ENCODE data around the gene KMT5C.
"Not testable (repeated sequence)": the region's sequence is repeated elsewhere in the genome, so short reads cannot be mapped to it uniquely, and the experiment has no call there.

KMT5C gene

DNA sequence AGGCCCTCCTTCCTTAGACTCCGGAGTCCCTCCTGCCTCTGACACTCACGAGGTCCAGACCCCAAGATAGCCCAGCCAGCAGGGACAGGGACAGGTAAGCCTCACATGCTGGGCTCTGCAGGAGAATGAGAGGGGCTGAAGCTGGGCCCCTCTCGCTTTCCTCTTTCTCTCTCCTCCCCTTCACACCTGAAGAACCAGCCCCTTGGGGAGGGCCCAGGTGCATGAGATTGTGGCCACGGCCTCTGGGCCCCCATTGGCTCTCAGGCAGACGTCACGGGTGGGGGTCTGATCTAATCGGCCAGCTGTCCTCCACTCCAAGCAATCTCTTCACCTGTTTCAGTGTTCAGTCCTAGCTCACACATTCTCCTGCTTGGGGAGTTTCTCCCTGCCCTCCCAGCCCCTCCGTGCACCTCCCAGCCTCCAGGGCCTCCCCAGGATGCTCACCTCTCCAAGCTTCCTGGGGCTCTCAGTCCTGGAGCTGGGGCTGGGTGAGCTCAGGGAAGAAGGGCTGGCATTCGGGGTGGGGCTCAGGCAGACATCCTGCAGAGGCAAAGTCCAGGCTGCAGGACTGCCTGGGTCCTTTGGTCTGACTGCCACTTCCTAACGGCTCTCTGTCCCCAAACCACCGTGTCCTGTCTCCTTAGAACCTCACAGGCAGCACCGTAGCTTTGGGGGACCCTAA is 17.3 kb upstream of the KMT5C start:
- Histone ChIP-seq H3K4me1 (ENCODE audit: control insufficient read depth, insufficient read depth, low read length) (no peaks in the 10 kb centered on the region), H3K9ac (ENCODE audit: low read length) (no peak overlapping the region), H3K36me3 (ENCODE audit: control insufficient read depth, insufficient read depth, low read length) (no peaks in the 10 kb centered on the region), H3K27me3 (ENCODE audit: control insufficient read depth, insufficient read depth, low read length) (peaks cover 4% of the 10 kb centered on the region), H3K27ac (ENCODE audit: low read depth, low read length) (no peak overlapping the region), H3K4me3 (ENCODE audit: low read length) (no peak overlapping the region)

DNA sequence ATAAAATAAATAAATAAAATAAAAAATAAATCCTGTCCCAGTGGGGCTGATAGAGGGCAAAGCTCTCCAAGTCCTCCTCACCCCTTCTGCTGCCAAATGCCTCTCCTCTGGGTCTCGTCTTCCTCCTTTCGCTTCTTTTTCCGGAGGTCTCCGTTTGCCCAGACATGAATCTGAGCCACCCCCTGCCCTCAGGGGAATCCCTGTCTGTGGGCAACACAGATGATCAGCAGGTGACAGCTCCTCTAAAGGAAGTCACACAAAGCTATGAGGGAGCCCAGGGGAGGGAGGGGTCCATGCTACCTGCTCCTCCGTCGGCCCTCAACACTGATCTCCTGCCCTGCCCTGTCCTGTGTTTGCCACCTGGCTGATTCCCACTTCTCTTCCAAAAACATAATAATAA is 15.0 kb upstream of the KMT5C start:
- no peaks in the 10 kb centered on the region for H3K4me1 ChIP-seq (ENCODE audit: control insufficient read depth, insufficient read depth, low read length)
- H3K27me3 ChIP-seq (ENCODE audit: control insufficient read depth, insufficient read depth, low read length) = peaks cover 4% of the 10 kb centered on the region
- H3K36me3 ChIP-seq (ENCODE audit: control insufficient read depth, insufficient read depth, low read length) = no peaks in the 10 kb centered on the region
- no peak overlapping the region for H3K27ac ChIP-seq (ENCODE audit: low read depth, low read length)
- H3K4me3 ChIP-seq (ENCODE audit: low read length) = no peak overlapping the region
- no peak overlapping the region for H3K9ac ChIP-seq (ENCODE audit: low read length)

DNA sequence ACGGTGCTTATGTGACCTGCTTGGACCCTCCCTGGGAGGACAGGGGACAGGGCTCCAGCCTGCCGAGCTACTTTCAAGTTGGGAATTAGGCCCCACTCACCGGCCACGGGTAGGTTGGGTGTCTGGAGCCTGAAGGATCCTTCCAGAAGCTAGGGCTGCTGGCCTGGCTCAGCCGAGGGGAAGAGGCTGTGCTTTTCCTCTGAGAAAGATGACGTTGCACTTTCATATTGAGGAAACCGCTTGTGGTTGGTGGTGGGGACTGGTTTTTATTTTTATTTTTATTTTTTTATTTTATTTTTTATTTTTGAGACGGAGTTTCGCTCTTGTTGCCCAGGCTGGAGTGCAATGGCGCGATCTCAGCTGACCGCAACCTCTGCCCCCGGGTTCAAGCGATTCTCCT is 14.5 kb upstream of the KMT5C start, which contains the start of gene TMEM150B:
TSS of gene TMEM150B (minus strand) at position 170 of the 400 bp plus-strand sequence. CDS start 4,305 bp downstream, outside the sequence.
- Histone ChIP-seq H3K27me3 (ENCODE audit: control insufficient read depth, insufficient read depth, low read length) (peaks cover 4% of the 10 kb centered on the region), H3K36me3 (ENCODE audit: control insufficient read depth, insufficient read depth, low read length) (no peaks in the 10 kb centered on the region), H3K9ac (ENCODE audit: low read length) (no peak within 1 kb of the TSS), H3K4me3 (ENCODE audit: low read length) (no peak within 1 kb of the TSS), H3K4me1 (ENCODE audit: control insufficient read depth, insufficient read depth, low read length) (no peaks in the 10 kb centered on the region), H3K27ac (ENCODE audit: low read depth, low read length) (no peak within 1 kb of the TSS)

DNA sequence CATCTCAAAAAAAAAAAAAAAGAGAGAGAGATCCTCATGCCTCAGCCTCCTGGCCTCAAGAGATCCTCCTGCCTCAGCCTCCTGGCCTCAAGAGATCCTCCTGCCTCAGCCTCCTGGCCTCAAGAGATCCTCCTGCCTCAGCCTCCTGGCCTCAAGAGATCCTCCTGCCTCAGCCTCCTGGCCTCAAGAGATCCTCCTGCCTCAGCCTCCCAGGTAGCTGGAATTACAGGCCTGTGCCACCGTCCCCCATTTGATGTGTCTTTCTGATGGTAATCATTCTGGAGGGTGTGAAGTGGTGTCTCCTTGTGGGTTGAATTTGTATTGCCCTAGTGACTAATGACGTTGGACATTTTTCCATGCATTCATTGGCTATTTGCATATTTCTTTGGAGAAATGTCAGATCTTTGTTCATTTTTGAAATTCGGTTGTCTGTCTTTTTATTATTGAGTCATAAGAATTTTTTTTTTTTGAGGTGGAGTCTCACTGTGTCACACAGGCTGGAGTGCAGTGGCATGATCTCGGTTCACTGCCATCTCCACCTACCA is 10.8 kb upstream of the KMT5C start:
- not testable (repeated sequence) for H3K27ac ChIP-seq (ENCODE audit: low read depth, low read length); H3K36me3 ChIP-seq (ENCODE audit: control insufficient read depth, insufficient read depth, low read length); H3K4me1 ChIP-seq (ENCODE audit: control insufficient read depth, insufficient read depth, low read length); H3K4me3 ChIP-seq (ENCODE audit: low read length); H3K9ac ChIP-seq (ENCODE audit: low read length); H3K27me3 ChIP-seq (ENCODE audit: control insufficient read depth, insufficient read depth, low read length)

DNA sequence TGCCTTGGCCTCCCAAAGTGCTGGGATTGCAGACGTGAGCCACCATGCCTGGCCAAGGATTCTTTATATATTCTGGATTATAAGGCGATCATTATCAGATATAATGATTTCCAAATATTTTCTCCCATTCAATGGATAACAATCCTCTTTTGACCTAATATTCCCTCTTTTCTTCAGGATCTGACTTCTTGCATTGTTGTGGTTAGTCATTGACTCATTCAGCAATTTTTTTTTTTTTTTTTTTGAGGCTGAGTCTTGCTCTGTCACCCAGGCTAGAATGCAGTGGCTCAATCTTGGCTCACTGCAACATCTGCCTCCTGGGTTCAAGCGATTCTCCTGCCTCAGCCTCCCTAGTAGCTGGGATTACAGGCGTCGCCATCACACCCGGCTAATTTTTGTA is 9.9 kb upstream of the KMT5C start:
- not testable (repeated sequence) for H3K27ac ChIP-seq (ENCODE audit: low read depth, low read length); H3K4me1 ChIP-seq (ENCODE audit: control insufficient read depth, insufficient read depth, low read length); H3K27me3 ChIP-seq (ENCODE audit: control insufficient read depth, insufficient read depth, low read length); H3K4me3 ChIP-seq (ENCODE audit: low read length); H3K36me3 ChIP-seq (ENCODE audit: control insufficient read depth, insufficient read depth, low read length); H3K9ac ChIP-seq (ENCODE audit: low read length)

DNA sequence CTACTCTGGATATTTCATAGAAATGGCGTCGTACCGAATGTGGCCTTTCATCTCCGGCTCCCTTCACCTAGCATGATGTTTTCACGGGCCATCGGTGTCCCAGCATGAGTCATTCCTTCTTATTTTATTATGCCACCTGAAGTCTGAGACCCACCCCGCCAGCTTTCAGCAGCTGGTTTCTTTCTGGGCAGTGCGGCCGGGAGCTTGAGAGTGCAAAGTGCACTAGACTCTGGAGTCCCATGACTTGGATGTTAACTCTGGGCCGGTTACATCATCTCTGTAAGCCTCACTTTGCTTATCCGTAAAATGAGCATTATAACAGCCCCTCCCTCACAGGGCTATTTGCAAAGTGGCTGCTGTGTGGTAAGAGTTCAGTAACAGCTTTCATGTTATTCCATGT is 5.8 kb upstream of the KMT5C start:
- Histone ChIP-seq H3K9ac (ENCODE audit: low read length) (no peak overlapping the region), H3K27ac (ENCODE audit: low read depth, low read length) (no peak overlapping the region), H3K27me3 (ENCODE audit: control insufficient read depth, insufficient read depth, low read length) (no peaks in the 10 kb centered on the region), H3K4me1 (ENCODE audit: control insufficient read depth, insufficient read depth, low read length) (peaks cover 2% of the 10 kb centered on the region), H3K36me3 (ENCODE audit: control insufficient read depth, insufficient read depth, low read length) (no peaks in the 10 kb centered on the region), H3K4me3 (ENCODE audit: low read length) (no peak overlapping the region)

DNA sequence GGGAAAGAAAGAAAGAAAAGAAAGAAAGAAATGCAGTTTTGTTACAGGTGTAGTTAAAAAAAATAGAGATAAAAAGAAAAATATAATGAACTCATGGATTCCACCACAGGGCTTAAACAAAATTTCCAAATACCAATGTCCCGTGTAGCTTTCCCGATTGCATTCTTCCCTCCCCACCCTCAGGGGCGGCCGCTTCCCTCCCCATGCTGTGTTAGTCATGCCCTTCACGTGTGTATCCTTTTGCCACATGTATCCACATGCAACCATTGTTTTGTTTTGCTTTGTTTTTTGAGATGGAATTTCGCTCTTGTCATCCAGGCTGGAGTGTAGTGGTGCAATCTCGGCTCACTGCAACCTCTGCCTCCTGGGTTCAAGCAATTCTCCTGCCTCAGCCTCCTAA is 3.6 kb upstream of the KMT5C start:
- no peak overlapping the region for H3K27ac ChIP-seq (ENCODE audit: low read depth, low read length)
- no peak overlapping the region for H3K9ac ChIP-seq (ENCODE audit: low read length)
- H3K27me3 ChIP-seq (ENCODE audit: control insufficient read depth, insufficient read depth, low read length) = no peaks in the 10 kb centered on the region
- H3K4me3 ChIP-seq (ENCODE audit: low read length) = no peak overlapping the region
- no peaks in the 10 kb centered on the region for H3K36me3 ChIP-seq (ENCODE audit: control insufficient read depth, insufficient read depth, low read length)
- H3K4me1 ChIP-seq (ENCODE audit: control insufficient read depth, insufficient read depth, low read length) = peaks cover 2% of the 10 kb centered on the region

DNA sequence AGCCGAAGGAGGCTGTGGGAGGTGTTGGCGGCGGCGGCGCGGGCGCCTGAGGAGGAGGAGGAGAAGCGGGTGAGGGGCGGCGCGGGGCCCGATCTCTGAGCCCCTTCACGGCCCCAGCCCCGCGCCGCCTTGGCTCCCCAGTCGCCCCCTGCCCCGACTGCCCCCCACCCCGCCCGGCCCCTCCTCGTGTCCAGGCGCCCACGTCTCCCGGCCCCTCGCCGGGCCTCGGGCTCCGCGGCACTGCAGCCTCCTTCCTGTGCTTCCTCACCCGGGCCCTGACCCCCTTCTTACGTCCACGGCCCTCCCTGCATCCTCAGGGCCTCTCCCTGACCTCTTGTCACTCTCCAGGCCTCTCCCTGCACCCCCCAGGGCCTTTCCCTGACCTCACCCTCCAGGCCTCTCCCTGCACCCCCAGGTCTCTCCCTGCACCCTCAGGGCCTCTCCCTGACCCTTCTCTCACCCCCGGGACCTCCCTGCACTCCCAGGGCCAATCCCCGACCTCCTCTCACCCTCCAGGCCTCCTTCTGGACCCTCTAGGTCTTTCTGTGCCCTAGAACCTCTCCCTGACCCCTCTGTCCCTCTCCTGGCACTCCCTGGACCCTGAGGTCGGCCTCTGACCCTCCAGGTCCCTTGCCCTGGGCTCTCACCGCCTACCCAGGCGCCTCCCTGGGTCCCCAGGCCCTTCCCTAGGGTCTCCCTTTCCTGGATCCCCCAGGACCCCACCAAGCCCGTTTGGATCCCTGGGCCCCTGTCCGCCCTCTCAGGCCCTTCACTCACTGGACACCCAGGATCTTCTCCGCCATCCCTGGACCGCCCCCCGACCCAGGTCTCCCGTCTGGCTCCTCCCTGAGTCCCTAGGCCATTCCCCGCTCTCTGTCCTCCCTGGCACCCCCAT is 460 bp downstream of the KMT5C start:
- peaks cover 2% of the 10 kb centered on the region for H3K4me1 ChIP-seq (ENCODE audit: control insufficient read depth, insufficient read depth, low read length)
- peak overlapping the region; percentile 84 for H3K27ac ChIP-seq (ENCODE audit: low read depth, low read length)
- H3K36me3 ChIP-seq (ENCODE audit: control insufficient read depth, insufficient read depth, low read length) = peaks cover 10% of the 10 kb centered on the region
- H3K9ac ChIP-seq (ENCODE audit: low read length) = peak overlapping the region; percentile 96
- H3K27me3 ChIP-seq (ENCODE audit: control insufficient read depth, insufficient read depth, low read length) = no peaks in the 10 kb centered on the region
- H3K4me3 ChIP-seq (ENCODE audit: low read length) = peak overlapping the region; percentile 92

DNA sequence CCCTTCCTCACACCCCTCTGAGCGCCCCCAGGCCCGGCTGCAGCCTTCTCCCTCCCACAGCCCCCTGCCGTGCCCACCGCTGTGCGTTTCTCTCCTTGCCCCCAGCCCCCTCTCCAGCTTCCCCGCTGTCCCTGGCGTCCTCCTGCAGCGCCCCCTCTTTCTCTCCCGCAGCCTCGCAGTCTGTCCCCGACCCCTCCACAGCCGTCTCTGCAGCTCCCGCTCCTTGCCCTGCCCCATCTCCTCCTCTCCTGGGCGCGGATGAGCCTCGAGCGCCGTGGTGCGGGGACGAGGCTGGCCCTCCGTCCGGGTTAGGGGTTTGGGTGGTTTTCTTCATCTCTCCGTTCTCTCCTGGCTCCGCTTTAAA is 1.1 kb downstream of the KMT5C start:
- Histone ChIP-seq H3K36me3 (ENCODE audit: control insufficient read depth, insufficient read depth, low read length) (peaks cover 10% of the 10 kb centered on the region), H3K9ac (ENCODE audit: low read length) (peak overlapping the region; percentile 96), H3K4me1 (ENCODE audit: control insufficient read depth, insufficient read depth, low read length) (peaks cover 2% of the 10 kb centered on the region), H3K27ac (ENCODE audit: low read depth, low read length) (no peak overlapping the region), H3K4me3 (ENCODE audit: low read length) (peak overlapping the region; percentile 92), H3K27me3 (ENCODE audit: control insufficient read depth, insufficient read depth, low read length) (no peaks in the 10 kb centered on the region)

DNA sequence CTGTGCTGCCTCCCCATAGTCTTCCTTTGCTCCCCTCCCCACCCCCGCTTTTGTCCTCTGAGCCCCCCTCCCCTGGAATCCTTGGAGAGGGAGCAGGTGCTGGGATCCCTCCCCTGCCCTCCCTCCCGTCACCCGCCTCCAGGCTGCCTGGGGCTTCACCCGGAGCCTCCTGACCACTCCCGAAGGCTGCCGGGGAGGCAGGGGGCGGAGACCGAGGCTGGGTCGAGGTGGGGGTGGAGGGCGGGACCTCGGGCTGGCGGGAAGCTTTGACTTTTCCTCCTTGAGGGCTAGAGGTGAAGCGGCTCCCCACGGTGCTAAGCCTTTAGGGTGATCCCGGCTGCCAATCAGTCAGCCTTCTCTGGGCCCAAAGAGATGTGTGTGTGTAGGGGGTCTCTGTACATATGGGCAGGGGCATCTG is 1.5 kb downstream of the KMT5C start:
- Histone ChIP-seq H3K4me3 (ENCODE audit: low read length) (peak overlapping the region; percentile 92), H3K36me3 (ENCODE audit: control insufficient read depth, insufficient read depth, low read length) (peaks cover 10% of the 10 kb centered on the region), H3K27ac (ENCODE audit: low read depth, low read length) (no peak overlapping the region), H3K4me1 (ENCODE audit: control insufficient read depth, insufficient read depth, low read length) (peaks cover 2% of the 10 kb centered on the region), H3K27me3 (ENCODE audit: control insufficient read depth, insufficient read depth, low read length) (no peaks in the 10 kb centered on the region), H3K9ac (ENCODE audit: low read length) (no peak overlapping the region)

DNA sequence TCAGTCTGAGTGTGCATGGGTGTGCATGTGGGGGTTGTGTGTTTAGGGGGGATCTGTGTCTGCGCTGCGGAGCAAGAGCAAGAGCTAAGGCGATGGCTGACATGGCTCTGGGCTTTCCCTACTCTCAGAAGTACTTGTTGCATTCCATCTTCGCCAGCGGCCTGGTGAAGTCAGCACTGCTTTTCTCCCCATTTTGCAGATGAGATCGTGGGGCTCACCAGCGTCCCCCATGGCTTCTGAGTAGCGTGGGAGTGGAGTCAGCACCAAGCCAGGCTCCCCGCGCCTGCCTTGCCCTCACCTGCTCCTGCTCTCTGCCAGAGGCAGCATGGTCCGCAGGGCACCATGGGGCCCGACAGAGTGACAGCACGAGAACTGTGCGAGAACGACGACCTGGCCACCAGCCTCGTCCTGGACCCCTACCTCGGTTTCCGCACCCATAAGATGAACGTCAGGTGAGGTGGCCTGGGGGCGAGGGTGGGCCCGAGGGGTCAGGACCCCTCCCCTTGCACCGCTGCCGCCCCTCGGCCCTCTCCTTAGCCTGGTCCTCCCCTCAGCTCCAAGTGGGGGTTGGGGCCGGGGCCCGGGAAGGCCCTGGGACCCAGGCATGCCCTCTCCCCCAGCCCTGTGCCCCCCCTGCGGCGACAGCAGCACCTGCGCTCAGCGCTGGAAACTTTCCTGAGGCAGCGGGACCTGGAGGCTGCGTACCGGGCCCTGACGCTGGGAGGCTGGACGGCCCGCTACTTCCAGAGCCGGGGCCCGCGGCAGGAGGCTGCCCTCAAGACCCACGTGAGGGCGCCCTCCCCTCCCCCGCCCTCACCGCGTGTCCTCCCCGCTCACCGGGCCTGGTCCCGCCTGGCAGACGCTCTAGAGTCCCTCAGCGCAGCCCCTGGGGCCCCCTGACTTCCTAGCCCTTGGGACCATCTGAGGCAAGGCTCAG is 2.2 kb downstream of the KMT5C start:
- Histone ChIP-seq H3K9ac (ENCODE audit: low read length) (no peak overlapping the region), H3K27ac (ENCODE audit: low read depth, low read length) (no peak overlapping the region), H3K27me3 (ENCODE audit: control insufficient read depth, insufficient read depth, low read length) (no peaks in the 10 kb centered on the region), H3K36me3 (ENCODE audit: control insufficient read depth, insufficient read depth, low read length) (peaks cover 10% of the 10 kb centered on the region), H3K4me1 (ENCODE audit: control insufficient read depth, insufficient read depth, low read length) (peaks cover 2% of the 10 kb centered on the region), H3K4me3 (ENCODE audit: low read length) (no peak overlapping the region)

DNA sequence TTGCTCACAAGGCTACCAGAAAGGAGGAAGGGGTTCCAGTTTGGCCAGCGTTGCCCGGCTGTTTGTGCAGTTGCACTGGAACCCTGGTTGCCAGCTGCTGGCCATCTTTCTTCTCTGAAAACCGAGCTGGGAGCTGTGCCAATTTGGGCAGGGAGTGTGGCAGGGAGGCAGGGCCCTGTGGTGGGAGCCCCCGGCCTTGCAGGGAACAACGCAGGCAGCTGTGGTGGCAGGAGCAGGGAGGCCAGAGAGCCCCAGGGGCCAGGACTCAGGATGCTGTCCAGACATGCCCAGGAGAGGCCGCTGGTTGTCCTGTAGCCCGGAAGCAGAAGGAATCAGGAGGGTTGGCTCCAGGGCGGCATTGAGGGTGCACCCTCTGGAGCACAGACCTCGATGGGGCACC is 4.8 kb downstream of the KMT5C start:
- Histone ChIP-seq H3K9ac (ENCODE audit: low read length) (no peak overlapping the region), H3K36me3 (ENCODE audit: control insufficient read depth, insufficient read depth, low read length) (peaks cover 10% of the 10 kb centered on the region), H3K4me1 (ENCODE audit: control insufficient read depth, insufficient read depth, low read length) (no peaks in the 10 kb centered on the region), H3K27me3 (ENCODE audit: control insufficient read depth, insufficient read depth, low read length) (no peaks in the 10 kb centered on the region), H3K27ac (ENCODE audit: low read depth, low read length) (no peak overlapping the region), H3K4me3 (ENCODE audit: low read length) (no peak overlapping the region)

All from rectal smooth muscle tissue (tissue), 1 donor.